Mucosa of gallbladder (tissue), 1 donor: Measurements from ENCODE around the gene DGKG. TPM values are rescaled to one million over a fixed set of nuclear protein-coding genes. Genes with fewer than 3 reads are reported as not detected.

Experiments used
- DNase-seq: peaks from one replicate; pipeline ENCODE4 v3.0.0-alpha.2; 2020; ENCODE audit warnings: low spot score
- total RNA-seq: library from RNA; stranded (reverse); gene quantifications from one replicate; pipeline ENCODE4 v1.2.1, GENCODE V29; 2021
- donor health status: DM: no; HTN: no; CAD: no.

Gene DGKG
- total RNA-seq, 1 donor from 2014 or later = 7.3 TPM

- no peak for DNase-seq
These were observed 219.6 kb downstream of the DGKG start for GRCh38 chr3:186142393-186142932.

- no peak for DNase-seq
These were observed 220.2 kb downstream of the DGKG start for GRCh38 chr3:186141790-186142189.

GRCh38 chr3:186138272-186138981 is 223.6 kb downstream of the DGKG start:
- DNase-seq = no peak

- DNase-seq = no peak
These were observed 224.9 kb downstream of the DGKG start for GRCh38 chr3:186137051-186137685.

GRCh38 chr3:186133980-186134379 is 228.1 kb downstream of the DGKG start:
- no peak for DNase-seq

GRCh38 chr3:186132487-186132886 is 229.5 kb downstream of the DGKG start:
- no peak for DNase-seq

- no peak for DNase-seq
These were observed 232.8 kb downstream of the DGKG start for GRCh38 chr3:186129206-186129605.

GRCh38 chr3:186128158-186128557 is 233.9 kb downstream of the DGKG start:
- no peak for DNase-seq

GRCh38 chr3:186127463-186127862 is 234.6 kb downstream of the DGKG start:
- no peak for DNase-seq

- DNase-seq = no peak
These were observed 236.9 kb downstream of the DGKG start for GRCh38 chr3:186125118-186125517.

GRCh38 chr3:186124592-186124991 is 237.4 kb downstream of the DGKG start:
- no peak for DNase-seq

- DNase-seq = no peak
These were observed 239.0 kb downstream of the DGKG start for GRCh38 chr3:186123012-186123411.

- DNase-seq = no peak
These were observed 240.1 kb downstream of the DGKG start for GRCh38 chr3:186121968-186122367.

- DNase-seq = no peak
These were observed 240.8 kb downstream of the DGKG start for GRCh38 chr3:186121278-186121677.

GRCh38 chr3:186119499-186119898 is 242.5 kb downstream of the DGKG start:
- DNase-seq = no peak

GRCh38 chr3:186118692-186119091 is 243.3 kb downstream of the DGKG start:
- DNase-seq = no peak

- DNase-seq = no peak
These were observed 244.4 kb downstream of the DGKG start for GRCh38 chr3:186117521-186118134.

- no peak for DNase-seq
These were observed 246.6 kb downstream of the DGKG start for GRCh38 chr3:186115239-186115996.

- no peak for DNase-seq
These were observed 250.8 kb downstream of the DGKG start for GRCh38 chr3:186110975-186111974.

- DNase-seq = no peak
These were observed 251.9 kb downstream of the DGKG start for GRCh38 chr3:186109897-186110803.
